IMR-90 (cell line): ENCODE measurements around the gene ITGA1. TPM values are rescaled to one million over a fixed set of nuclear protein-coding genes. Genes with fewer than 3 reads are reported as not detected.

Source experiments
- ATAC-seq: fragments of 200-7000 bp; cut with Tn5 transposase; 2 replicates; pipeline ENCODE4 v1.9.1; 2020; ENCODE audit warnings: low read depth, mild to moderate bottlenecking, moderate library complexity
- BruUV-seq: library from RNA; stranded (reverse); fragments of 400-500 nt; replicated peaks from 2 replicates; lab custom pipeline; 2021; lab: Mats Ljungman, UMichigan
- CTCF ChIA-PET: fragments of 300-600 bp; formaldehyde crosslinking; extraction: SDS; loops from one replicate; lab custom pipeline; 2021; ENCODE audit warnings: antibody characterized with exemption; lab: Yijun Ruan, JAX
- POLR2A ChIA-PET: fragments of 300-600 bp; sonication (Branson Sonifier 250); formaldehyde crosslinking; loops from one replicate; lab custom pipeline; 2022; ENCODE audit warnings: antibody characterized with exemption; ENCODE audit not compliant: unreplicated experiment; lab: Charles Lee
- DNase-seq: peaks from one replicate; pipeline ENCODE4 v3.0.0; 2013
- H2AFZ ChIP-seq: replicated peaks from 2 replicates; pipeline ENCODE3; 2013; ENCODE audit warnings: low read length, mild to moderate bottlenecking; ENCODE audit not compliant: poor library complexity
- H2AK5ac ChIP-seq: 2 replicates; pipeline ENCODE4 v1.6.1; 2013; ENCODE audit warnings: low read depth, low read length, inconsistent platforms
- H2AK9ac ChIP-seq: replicated peaks from 2 replicates; pipeline ENCODE3; 2013; ENCODE audit warnings: mild to moderate bottlenecking, low read depth, low read length, moderate library complexity; ENCODE audit not compliant: poor library complexity
- H2BK120ac ChIP-seq: 2 replicates; pipeline ENCODE4 v1.6.1; 2013; ENCODE audit warnings: low read depth, low read length, inconsistent platforms
- H2BK15ac ChIP-seq: 3 replicates; pipeline ENCODE4 v1.6.1; 2013; ENCODE audit warnings: low read depth, low read length, inconsistent platforms
- H2BK20ac ChIP-seq: 2 replicates; pipeline ENCODE4 v1.6.1; 2013; ENCODE audit warnings: low read depth, mild to moderate bottlenecking, inconsistent platforms, low read length, moderate library complexity
- H2BK5ac ChIP-seq: 2 replicates; pipeline ENCODE4 v1.6.1; 2013; ENCODE audit warnings: mild to moderate bottlenecking, low read depth, low read length, inconsistent platforms; ENCODE audit not compliant: poor library complexity, severe bottlenecking
- H3K14ac ChIP-seq: replicated peaks from 2 replicates; pipeline ENCODE4 v1.6.1; 2013; ENCODE audit warnings: low read depth, low read length, inconsistent platforms
- H3K18ac ChIP-seq: 2 replicates; pipeline ENCODE4 v1.6.1; 2013; ENCODE audit warnings: low read depth, low read length, control low read depth
- H3K23ac ChIP-seq: 2 replicates; pipeline ENCODE4 v1.6.1; 2013; ENCODE audit warnings: low read depth, low read length, inconsistent platforms
- H3K27ac ChIP-seq: 2 replicates; pipeline ENCODE4 v1.5.1; 2013; ENCODE audit warnings: mild to moderate bottlenecking, control low read depth, low read length; ENCODE audit not compliant: insufficient read depth
- H3K27me3 ChIP-seq: 2 replicates; pipeline ENCODE4 v1.6.1; 2013; ENCODE audit warnings: low read length; ENCODE audit not compliant: control insufficient read depth, insufficient read depth
- H3K36me3 ChIP-seq: 2 replicates; pipeline ENCODE4 v1.6.1; 2013; ENCODE audit warnings: low read length, mixed read lengths; ENCODE audit not compliant: control insufficient read depth, insufficient read depth
- H3K4ac ChIP-seq: 2 replicates; pipeline ENCODE4 v1.6.1; 2013; ENCODE audit warnings: low read depth, low read length, inconsistent platforms
- H3K4me1 ChIP-seq: 2 replicates; pipeline ENCODE4 v1.6.1; 2013; ENCODE audit warnings: low read length, mixed read lengths; ENCODE audit not compliant: control insufficient read depth, insufficient read depth
- H3K4me2 ChIP-seq: 2 replicates; pipeline ENCODE4 v1.6.1; 2013; ENCODE audit warnings: low read depth, mild to moderate bottlenecking, control low read depth, low read length, moderate library complexity
- H3K4me3 ChIP-seq: 2 replicates; pipeline ENCODE4 v1.5.1; 2013; ENCODE audit warnings: low read depth, mild to moderate bottlenecking, control low read depth, low read length, moderate library complexity; ENCODE audit not compliant: insufficient read depth
- H3K56ac ChIP-seq: 2 replicates; pipeline ENCODE4 v1.6.1; 2013; ENCODE audit warnings: low read length, inconsistent platforms; ENCODE audit not compliant: insufficient read depth; ENCODE audit errors: extremely low read depth
- H3K79me1 ChIP-seq, 2 experiments: 2 replicates each; pipeline ENCODE4 v1.6.1; 2013; ENCODE audit warnings: low read length in 2 of 2, inconsistent platforms in 1 of 2, low read depth in 1 of 2
- H3K9ac ChIP-seq: 2 replicates; pipeline ENCODE4 v1.6.1; 2013; ENCODE audit warnings: low read depth, low read length, control low read depth
- H3K9me1 ChIP-seq: 2 replicates; pipeline ENCODE4 v1.6.1; 2013; ENCODE audit warnings: low read length, inconsistent platforms; ENCODE audit not compliant: insufficient read depth
- H3K9me3 ChIP-seq: 2 replicates; pipeline ENCODE4 v1.6.1; 2013; ENCODE audit warnings: low read length; ENCODE audit not compliant: control insufficient read depth, insufficient read depth
- H4K20me1 ChIP-seq: 2 replicates; pipeline ENCODE4 v1.6.1; 2013; ENCODE audit warnings: low read length, inconsistent platforms; ENCODE audit not compliant: insufficient read depth
- H4K5ac ChIP-seq: 2 replicates; pipeline ENCODE4 v1.6.1; 2013; ENCODE audit warnings: mild to moderate bottlenecking, low read depth, low read length, control low read depth
- H4K8ac ChIP-seq, 2 experiments: 2 replicates each; pipeline ENCODE4 v1.6.1; 2013; ENCODE audit warnings: low read depth in 2 of 2, low read length in 2 of 2, control low read depth in 1 of 2, inconsistent platforms in 1 of 2
- H4K91ac ChIP-seq: 2 replicates; pipeline ENCODE4 v1.6.1; 2013; ENCODE audit warnings: low read depth, low read length, inconsistent platforms; ENCODE audit not compliant: insufficient read depth
- BHLHE40 ChIP-seq: fragments of 150-350 bp; IDR thresholded peaks from 2 replicates; pipeline ENCODE4 v1.6.1; 2016; ENCODE audit warnings: mild to moderate bottlenecking, low read depth, low read length
- CEBPB ChIP-seq: IDR thresholded peaks from 2 replicates; pipeline ENCODE4 v1.6.1; 2012; ENCODE audit warnings: low read depth, low read length, improper control_type of control experiment
- CHD1 ChIP-seq: IDR thresholded peaks from 2 replicates; pipeline ENCODE4 v1.6.1; 2012; ENCODE audit warnings: low read depth, low read length, improper control_type of control experiment
- FOS ChIP-seq: fragments of 150-350 bp; IDR thresholded peaks from 2 replicates; pipeline ENCODE4 v1.6.1; 2016; ENCODE audit warnings: low read depth, low read length
- MAFK ChIP-seq: IDR thresholded peaks from 2 replicates; pipeline ENCODE4 v1.6.1; 2012; ENCODE audit warnings: low read depth, low read length, improper control_type of control experiment
- MAZ ChIP-seq: IDR thresholded peaks from 2 replicates; pipeline ENCODE4 v1.6.1; 2012; ENCODE audit warnings: low read depth, mild to moderate bottlenecking, low read length, improper control_type of control experiment, moderate library complexity, borderline replicate concordance
- MXI1 ChIP-seq: IDR thresholded peaks from 2 replicates; pipeline ENCODE4 v1.6.1; 2012; ENCODE audit warnings: low read depth, mild to moderate bottlenecking, low read length, moderate library complexity, borderline replicate concordance
- NFE2L2 ChIP-seq: fragments of 150-350 bp; IDR thresholded peaks from 2 replicates; pipeline ENCODE4 v1.6.1; 2016; ENCODE audit warnings: low read depth, mild to moderate bottlenecking, low read length
- POLR2A ChIP-seq: IDR thresholded peaks from 2 replicates; pipeline ENCODE4 v1.6.1; 2012; ENCODE audit warnings: mild to moderate bottlenecking, low read depth, low read length
- RAD21 ChIP-seq: IDR thresholded peaks from 2 replicates; pipeline ENCODE4 v1.6.1; 2012; ENCODE audit warnings: low read length, improper control_type of control experiment
- RCOR1 ChIP-seq: IDR thresholded peaks from 2 replicates; pipeline ENCODE4 v1.6.1; 2012; ENCODE audit warnings: mild to moderate bottlenecking, low read length, improper control_type of control experiment; ENCODE audit not compliant: insufficient replicate concordance
- RFX5 ChIP-seq: IDR thresholded peaks from 2 replicates; pipeline ENCODE4 v1.8.0; 2012; ENCODE audit warnings: low read depth, mild to moderate bottlenecking, low read length, moderate library complexity
- SMC3 ChIP-seq: fragments of 150-350 bp; IDR thresholded peaks from 2 replicates; pipeline ENCODE4 v1.6.1; 2016; ENCODE audit warnings: low read depth, mild to moderate bottlenecking, antibody characterized with exemption, low read length, moderate library complexity
- WGBS, 2 experiments: methylation state at CpG; one replicate each; pipeline versions ENCODE4 v1.1.5 to v1.1.7; 2013; ENCODE audit warnings: missing lambda C conversion rate in 2 of 2; ENCODE audit not compliant: insufficient read length in 1 of 2; ENCODE audit errors: extremely low coverage in 2 of 2; 5-methylcytosine and 5-hydroxymethylcytosine counted together
- dilution Hi-C: fragments of 300-500 bp; cut with HindIII; formaldehyde crosslinking; loops from one replicate; pipeline ENCODE4 v1.14.3; 2018; ENCODE audit warnings: low sequenced_read_pairs; ENCODE audit not compliant: unreplicated experiment
- in situ Hi-C: fragments of 300-500 bp; cut with MboI; formaldehyde crosslinking; loops from 3 replicates; pipeline ENCODE4 v1.14.3; 2019; ENCODE audit warnings: low sequenced_read_pairs, inconsistent platforms, mixed read lengths
- intact Hi-C: fragments of 100-400 bp; cut with micrococcal nuclease; formaldehyde crosslinking; loops from 2 replicates; pipeline ENCODE4 v1.10.0; 2022
- polyA plus RNA-seq, 3 experiments: library from polyadenylated mRNA; depleted of rRNA; stranded (reverse); fragments of >200 nt; gene quantifications; 2 replicates each; pipeline ENCODE4 v1.2.3, GENCODE V29; 2012; ENCODE audit warnings: low replicate concordance in 1 of 3
- total RNA-seq: library from RNA; depleted of rRNA; stranded (reverse); fragments of >200 nt; gene quantifications from 2 replicates; pipeline ENCODE4 v1.2.3, GENCODE V29; 2012
- TF ChIP-seq, protein P1 (sequence below): fragments of 150-350 bp; IDR thresholded peaks from 2 replicates; pipeline ENCODE4 v1.6.1; 2017; ENCODE audit warnings: mild to moderate bottlenecking, antibody characterized with exemption, low read length, low read depth
- TF ChIP-seq, protein P2 (sequence below): conservative IDR thresholded peaks from 2 replicates; pipeline ENCODE4 v1.5.1; 2012; ENCODE audit warnings: mild to moderate bottlenecking, low read depth, low read length, improper control_type of control experiment
- TF ChIP-seq, protein P3 (sequence below): fragments of 150-350 bp; IDR thresholded peaks from 2 replicates; pipeline ENCODE4 v1.6.1; 2016; ENCODE audit warnings: low read depth, mild to moderate bottlenecking, low read length, moderate library complexity, borderline replicate concordance

The ITGA1 gene
- total and polyA plus RNA-seq, 2 of the 4 experiments (the other 2 are of a cell fraction) = 22.3 to 95.2 TPM

DNA sequence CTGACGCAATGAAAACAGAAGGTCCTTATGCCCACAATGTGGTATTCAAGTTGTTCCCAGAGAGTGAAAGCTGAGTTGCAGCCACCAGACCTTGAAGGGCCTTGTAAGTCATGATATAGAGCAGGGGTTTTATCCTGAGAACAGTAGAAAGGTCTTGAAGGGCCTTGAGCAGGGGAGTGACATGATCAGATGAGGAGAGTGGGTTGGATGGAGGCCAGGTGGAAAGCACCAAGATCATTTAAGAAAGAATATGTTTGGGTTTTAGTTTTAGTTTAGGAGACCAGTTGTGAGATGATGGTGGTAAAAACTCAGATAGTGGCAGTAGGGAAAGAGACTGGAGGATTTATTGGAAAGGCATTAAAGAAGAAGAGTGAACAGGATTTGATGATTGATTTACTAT lies 207.4 kb downstream of the ITGA1 start:
- no peak overlapping the region for H2BK15ac ChIP-seq
- 100% methylated on average over 1 of the region's 1 CpG; no CpG with 5 or more reads in 1 of the 2 experiments for WGBS, 2 experiments
- BruUV-seq = no TSS peak
- H3K9me3 ChIP-seq = no peaks in the 10 kb centered on the region
- no peak overlapping the region for H2BK20ac ChIP-seq
- peak overlapping the region; percentile 54; the same call in 1 of the 2 replicates for H3K23ac ChIP-seq
- POLR2A ChIA-PET = no interaction called here
- intact Hi-C loops (no loop called here), in situ Hi-C loops (no loop called here), dilution Hi-C loops (no loop called here)
- no peak for DNase-seq
- no peak overlapping the region; the same call in 1 of the 2 replicates for H4K5ac ChIP-seq
- H2BK5ac ChIP-seq = no peak overlapping the region
- peaks cover 0 to 56% of the 10 kb centered on the region in 2 experiments; a peak in 2 of 4 replicates for H3K79me1 ChIP-seq
- no peak overlapping the region for H2AFZ ChIP-seq
- peak overlapping the region; percentile 26; the same call in 1 of the 2 replicates for H2AK5ac ChIP-seq
- H3K14ac ChIP-seq = peak overlapping the region; percentile 45
- no peak for ATAC-seq
- H3K18ac ChIP-seq = no peak overlapping the region
- H3K27me3 ChIP-seq = no peaks in the 10 kb centered on the region
- no peak overlapping the region for H4K91ac ChIP-seq
- TF ChIP-seq FOS (no peak), RFX5 (no peak), RCOR1 (no peak), POLR2A (no peak), CHD1 (no peak), MXI1 (no peak), BHLHE40 (no peak), MAZ (no peak), MAFK (no peak), SMC3 (no peak), RAD21 (no peak), NFE2L2 (no peak), CEBPB (no peak)
- TF ChIP-seq, protein P1, sequence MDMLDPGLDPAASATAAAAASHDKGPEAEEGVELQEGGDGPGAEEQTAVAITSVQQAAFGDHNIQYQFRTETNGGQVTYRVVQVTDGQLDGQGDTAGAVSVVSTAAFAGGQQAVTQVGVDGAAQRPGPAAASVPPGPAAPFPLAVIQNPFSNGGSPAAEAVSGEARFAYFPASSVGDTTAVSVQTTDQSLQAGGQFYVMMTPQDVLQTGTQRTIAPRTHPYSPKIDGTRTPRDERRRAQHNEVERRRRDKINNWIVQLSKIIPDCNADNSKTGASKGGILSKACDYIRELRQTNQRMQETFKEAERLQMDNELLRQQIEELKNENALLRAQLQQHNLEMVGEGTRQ = no peak
- TF ChIP-seq, protein P2, sequence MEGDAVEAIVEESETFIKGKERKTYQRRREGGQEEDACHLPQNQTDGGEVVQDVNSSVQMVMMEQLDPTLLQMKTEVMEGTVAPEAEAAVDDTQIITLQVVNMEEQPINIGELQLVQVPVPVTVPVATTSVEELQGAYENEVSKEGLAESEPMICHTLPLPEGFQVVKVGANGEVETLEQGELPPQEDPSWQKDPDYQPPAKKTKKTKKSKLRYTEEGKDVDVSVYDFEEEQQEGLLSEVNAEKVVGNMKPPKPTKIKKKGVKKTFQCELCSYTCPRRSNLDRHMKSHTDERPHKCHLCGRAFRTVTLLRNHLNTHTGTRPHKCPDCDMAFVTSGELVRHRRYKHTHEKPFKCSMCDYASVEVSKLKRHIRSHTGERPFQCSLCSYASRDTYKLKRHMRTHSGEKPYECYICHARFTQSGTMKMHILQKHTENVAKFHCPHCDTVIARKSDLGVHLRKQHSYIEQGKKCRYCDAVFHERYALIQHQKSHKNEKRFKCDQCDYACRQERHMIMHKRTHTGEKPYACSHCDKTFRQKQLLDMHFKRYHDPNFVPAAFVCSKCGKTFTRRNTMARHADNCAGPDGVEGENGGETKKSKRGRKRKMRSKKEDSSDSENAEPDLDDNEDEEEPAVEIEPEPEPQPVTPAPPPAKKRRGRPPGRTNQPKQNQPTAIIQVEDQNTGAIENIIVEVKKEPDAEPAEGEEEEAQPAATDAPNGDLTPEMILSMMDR = no peak
- TF ChIP-seq, protein P3, sequence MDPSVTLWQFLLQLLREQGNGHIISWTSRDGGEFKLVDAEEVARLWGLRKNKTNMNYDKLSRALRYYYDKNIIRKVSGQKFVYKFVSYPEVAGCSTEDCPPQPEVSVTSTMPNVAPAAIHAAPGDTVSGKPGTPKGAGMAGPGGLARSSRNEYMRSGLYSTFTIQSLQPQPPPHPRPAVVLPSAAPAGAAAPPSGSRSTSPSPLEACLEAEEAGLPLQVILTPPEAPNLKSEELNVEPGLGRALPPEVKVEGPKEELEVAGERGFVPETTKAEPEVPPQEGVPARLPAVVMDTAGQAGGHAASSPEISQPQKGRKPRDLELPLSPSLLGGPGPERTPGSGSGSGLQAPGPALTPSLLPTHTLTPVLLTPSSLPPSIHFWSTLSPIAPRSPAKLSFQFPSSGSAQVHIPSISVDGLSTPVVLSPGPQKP = no peak
- H3K36me3 ChIP-seq = peaks cover 5% of the 10 kb centered on the region; the same call in 1 of the 2 replicates
- H3K4me3 ChIP-seq = no peak overlapping the region
- no peak overlapping the region for H3K56ac ChIP-seq
- peak overlapping the region; percentile 21; the same call in 1 of the 2 replicates for H2BK120ac ChIP-seq
- peak overlapping the region; percentile 11; the same call in 1 of the 2 replicates for H3K4ac ChIP-seq
- peaks cover 8% of the 10 kb centered on the region; the same call in 1 of the 2 replicates for H3K9me1 ChIP-seq
- H3K9ac ChIP-seq = no peak overlapping the region
- no peak overlapping the region for H3K27ac ChIP-seq
- CTCF ChIA-PET = no interaction called here
- H2AK9ac ChIP-seq = no peak overlapping the region
- H4K20me1 ChIP-seq = peaks cover 10% of the 10 kb centered on the region; the same call in 1 of the 2 replicates
- peak overlapping the region; percentile 47; the same call in 1 of the 2 replicates for H3K4me2 ChIP-seq
- H3K4me1 ChIP-seq = peaks cover 18% of the 10 kb centered on the region
- H4K8ac ChIP-seq = no peak overlapping the region; a peak in 1 of 4 replicates
